ENCODE data around the gene CHTF18.

CHTF18 gene

GRCh38 chr16:821751-822150, 33.3 kb downstream of the CHTF18 start:
- Histone ChIP-seq H4K20me1 (ENCODE audit: control insufficient read depth, insufficient read depth, low read depth, low read length) (no peaks in the 10 kb centered on the region), H3K4me2 (ENCODE audit: low read length) (no peak overlapping the region), H3F3A (ENCODE audit: control insufficient read depth, insufficient read depth) (no peaks in the 10 kb centered on the region), H3K27me3 (ENCODE audit: control insufficient read depth, low read length) (peaks cover 10% of the 10 kb centered on the region), H3K79me2 (ENCODE audit: control insufficient read depth, low read length) (no peaks in the 10 kb centered on the region), H3K4me3 (ENCODE audit: low read length) (no peak overlapping the region), H3K27ac (ENCODE audit: low read depth, low read length) (no peak overlapping the region), H3K4me1 (ENCODE audit: control insufficient read depth, low read length) (peaks cover 14% of the 10 kb centered on the region), H3K9me3 (ENCODE audit: control insufficient read depth, insufficient read depth, low read length) (peaks cover 6% of the 10 kb centered on the region; the same call in 1 of the 2 replicates), H3K9me2 (replicated peaks; ENCODE audit: control insufficient read depth, low read length) (no peaks in the 10 kb centered on the region), H3K36me3 (ENCODE audit: control insufficient read depth, low read length) (no peaks in the 10 kb centered on the region)
- TF ChIP-seq CTCF (IDR thresholded peaks at IDR 0.05; ENCODE audit: low read depth, low read length, poor library complexity, severe bottlenecking): no peak
- no peak for TF ChIP-seq EZH2phosphoT487 (IDR thresholded peaks at IDR 0.05; ENCODE audit: borderline replicate concordance, low read length)

GRCh38 chr16:822174-822908, 33.9 kb downstream of the CHTF18 start:
- Histone ChIP-seq H3K36me3 (ENCODE audit: control insufficient read depth, low read length) (no peaks in the 10 kb centered on the region), H3K4me2 (ENCODE audit: low read length) (no peak overlapping the region), H3K27me3 (ENCODE audit: control insufficient read depth, low read length) (peaks cover 10% of the 10 kb centered on the region), H3K4me3 (ENCODE audit: low read length) (no peak overlapping the region), H3K27ac (ENCODE audit: low read depth, low read length) (no peak overlapping the region), H3K9me3 (ENCODE audit: control insufficient read depth, insufficient read depth, low read length) (peaks cover 6% of the 10 kb centered on the region; the same call in 1 of the 2 replicates), H3K9me2 (replicated peaks; ENCODE audit: control insufficient read depth, low read length) (no peaks in the 10 kb centered on the region), H3K79me2 (ENCODE audit: control insufficient read depth, low read length) (no peaks in the 10 kb centered on the region), H3K4me1 (ENCODE audit: control insufficient read depth, low read length) (peaks cover 14% of the 10 kb centered on the region), H4K20me1 (ENCODE audit: control insufficient read depth, insufficient read depth, low read depth, low read length) (no peaks in the 10 kb centered on the region), H3F3A (ENCODE audit: control insufficient read depth, insufficient read depth) (no peaks in the 10 kb centered on the region)
- no peak for TF ChIP-seq EZH2phosphoT487 (IDR thresholded peaks at IDR 0.05; ENCODE audit: borderline replicate concordance, low read length)
- no peak for TF ChIP-seq CTCF (IDR thresholded peaks at IDR 0.05; ENCODE audit: low read depth, low read length, poor library complexity, severe bottlenecking)

GRCh38 chr16:822909-823297, 34.5 kb downstream of the CHTF18 start:
- H3K9me3 ChIP-seq (ENCODE audit: control insufficient read depth, insufficient read depth, low read length): peaks cover 6% of the 10 kb centered on the region; the same call in 1 of the 2 replicates
- H3K36me3 ChIP-seq (ENCODE audit: control insufficient read depth, low read length): no peaks in the 10 kb centered on the region
- TF ChIP-seq EZH2phosphoT487 (IDR thresholded peaks at IDR 0.05; ENCODE audit: borderline replicate concordance, low read length): no peak
- no peak for TF ChIP-seq CTCF (IDR thresholded peaks at IDR 0.05; ENCODE audit: low read depth, low read length, poor library complexity, severe bottlenecking)
- H3K9me2 ChIP-seq (replicated peaks; ENCODE audit: control insufficient read depth, low read length): no peaks in the 10 kb centered on the region
- peaks cover 14% of the 10 kb centered on the region for H3K4me1 ChIP-seq (ENCODE audit: control insufficient read depth, low read length)
- H3K79me2 ChIP-seq (ENCODE audit: control insufficient read depth, low read length): no peaks in the 10 kb centered on the region
- H3K27me3 ChIP-seq (ENCODE audit: control insufficient read depth, low read length): peaks cover 10% of the 10 kb centered on the region
- H3F3A ChIP-seq (ENCODE audit: control insufficient read depth, insufficient read depth): no peaks in the 10 kb centered on the region
- no peak overlapping the region for H3K4me2 ChIP-seq (ENCODE audit: low read length)
- H3K27ac ChIP-seq (ENCODE audit: low read depth, low read length): no peak overlapping the region
- no peak overlapping the region for H3K4me3 ChIP-seq (ENCODE audit: low read length)
- H4K20me1 ChIP-seq (ENCODE audit: control insufficient read depth, insufficient read depth, low read depth, low read length): no peaks in the 10 kb centered on the region
